AG10803 (cell line): ENCODE measurements around the gene TCAIM.
"Not testable (repeated sequence)": the region's sequence is repeated elsewhere in the genome, so short reads cannot be mapped to it uniquely, and the experiment has no call there.

Experiments used
- DNase-seq: peaks from one replicate; pipeline ENCODE4 v3.0.0; 2010; ENCODE audit warnings: low read depth
- H3K4me3 ChIP-seq: 2 replicates; pipeline ENCODE4 v1.5.1; 2011; ENCODE audit warnings: mild to moderate bottlenecking, low read length, control low read depth
- TF ChIP-seq, protein P1 (sequence below): conservative IDR thresholded peaks from 2 replicates; pipeline ENCODE4 v1.5.1; 2011; ENCODE audit warnings: mild to moderate bottlenecking, low read length, control low read depth, inconsistent platforms

Gene TCAIM

DNA sequence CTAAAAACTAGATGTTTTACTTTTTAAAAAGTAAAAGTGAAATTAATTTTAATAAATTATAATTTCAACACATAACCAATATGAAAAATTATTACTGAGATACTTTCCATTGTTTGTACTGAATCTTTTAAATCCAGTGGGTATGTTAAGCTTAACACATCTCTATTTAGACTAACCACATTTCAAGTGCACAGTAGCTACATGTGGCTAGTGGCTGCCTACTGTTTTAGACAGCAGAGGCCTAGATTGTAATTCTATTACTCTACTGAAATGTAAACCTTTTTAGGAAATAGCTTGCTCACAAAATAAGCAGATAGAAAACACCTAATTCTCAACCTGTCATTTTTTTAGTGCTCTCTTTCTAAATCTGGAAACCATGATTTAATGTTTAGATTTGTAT is 4.9 kb downstream of the TCAIM start:
- DNase-seq, result no peak
- no peak overlapping the region for H3K4me3 ChIP-seq
- TF ChIP-seq, protein P1, sequence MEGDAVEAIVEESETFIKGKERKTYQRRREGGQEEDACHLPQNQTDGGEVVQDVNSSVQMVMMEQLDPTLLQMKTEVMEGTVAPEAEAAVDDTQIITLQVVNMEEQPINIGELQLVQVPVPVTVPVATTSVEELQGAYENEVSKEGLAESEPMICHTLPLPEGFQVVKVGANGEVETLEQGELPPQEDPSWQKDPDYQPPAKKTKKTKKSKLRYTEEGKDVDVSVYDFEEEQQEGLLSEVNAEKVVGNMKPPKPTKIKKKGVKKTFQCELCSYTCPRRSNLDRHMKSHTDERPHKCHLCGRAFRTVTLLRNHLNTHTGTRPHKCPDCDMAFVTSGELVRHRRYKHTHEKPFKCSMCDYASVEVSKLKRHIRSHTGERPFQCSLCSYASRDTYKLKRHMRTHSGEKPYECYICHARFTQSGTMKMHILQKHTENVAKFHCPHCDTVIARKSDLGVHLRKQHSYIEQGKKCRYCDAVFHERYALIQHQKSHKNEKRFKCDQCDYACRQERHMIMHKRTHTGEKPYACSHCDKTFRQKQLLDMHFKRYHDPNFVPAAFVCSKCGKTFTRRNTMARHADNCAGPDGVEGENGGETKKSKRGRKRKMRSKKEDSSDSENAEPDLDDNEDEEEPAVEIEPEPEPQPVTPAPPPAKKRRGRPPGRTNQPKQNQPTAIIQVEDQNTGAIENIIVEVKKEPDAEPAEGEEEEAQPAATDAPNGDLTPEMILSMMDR, result no peak

DNA sequence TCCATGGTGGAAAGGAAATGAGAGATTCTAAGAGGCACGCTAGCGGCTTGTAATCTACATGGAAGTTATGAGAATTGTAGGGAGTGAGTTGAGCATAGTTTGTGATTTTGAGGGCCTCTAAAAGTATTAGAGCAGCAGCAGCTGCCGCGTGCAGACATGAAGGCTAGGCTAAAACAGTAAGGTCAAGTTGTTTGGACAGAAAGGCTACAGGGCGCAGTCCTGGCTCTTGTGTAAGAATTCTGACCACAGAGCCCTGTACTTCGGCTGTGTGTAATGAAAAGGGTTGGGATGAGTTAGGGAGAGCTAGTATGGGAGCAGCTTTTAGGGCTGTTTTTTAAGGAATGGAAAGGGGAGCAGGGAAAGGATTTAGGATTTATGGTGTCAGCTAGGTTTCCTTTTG is 8.0 kb downstream of the TCAIM start:
- not testable (repeated sequence) for DNase-seq, H3K4me3 ChIP-seq

DNA sequence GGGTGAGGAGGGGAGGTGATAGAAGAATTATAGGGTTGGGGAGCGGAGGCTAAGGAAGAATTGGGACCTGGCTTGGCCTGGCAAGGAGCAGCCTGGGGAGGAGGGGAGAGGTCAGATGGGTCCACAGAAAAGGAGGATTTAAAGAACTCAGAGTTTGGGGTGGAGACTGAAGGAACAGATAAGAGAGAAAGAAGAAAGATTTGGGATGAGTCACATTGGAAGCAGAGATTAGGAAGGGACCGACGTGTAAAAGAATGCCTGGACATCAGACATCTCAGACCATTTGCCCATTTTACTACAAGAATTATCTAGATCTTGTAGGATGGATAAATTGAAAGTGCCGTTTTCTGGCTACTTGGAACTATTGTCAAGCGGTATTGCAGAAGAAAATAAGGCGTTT is 10.4 kb downstream of the TCAIM start:
- TF ChIP-seq, protein P1, result no peak
- DNase-seq, result no peak
- H3K4me3 ChIP-seq, result no peak overlapping the region

DNA sequence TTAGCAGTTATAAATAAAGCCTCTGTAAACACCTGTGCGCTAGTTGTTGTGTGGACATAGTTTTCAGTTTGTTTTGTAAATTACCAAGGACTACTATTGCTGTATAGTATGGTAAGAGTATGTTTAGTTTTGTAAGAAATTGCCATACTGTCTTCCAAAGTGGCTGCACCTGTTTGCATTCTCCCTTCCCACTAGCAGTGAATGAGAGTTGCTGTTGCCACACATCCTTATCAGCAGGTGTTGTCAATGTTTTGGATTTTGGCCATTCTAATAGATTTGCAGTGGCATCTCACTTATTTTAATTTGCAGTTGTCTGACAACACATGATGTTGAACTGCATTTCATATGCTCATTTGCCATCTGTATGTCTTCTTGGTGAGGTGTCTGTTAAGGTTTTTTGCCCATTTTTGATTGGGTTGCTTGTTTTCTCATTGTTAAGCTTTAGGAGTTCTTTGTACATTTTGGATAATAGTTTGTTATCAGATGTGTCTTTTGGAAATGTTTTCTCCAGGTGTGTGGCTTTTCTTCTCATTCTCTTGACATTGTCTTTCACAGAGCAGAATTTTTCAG is 14.9 kb downstream of the TCAIM start:
- TF ChIP-seq, protein P1, result no peak
- H3K4me3 ChIP-seq, result no peak overlapping the region

DNA sequence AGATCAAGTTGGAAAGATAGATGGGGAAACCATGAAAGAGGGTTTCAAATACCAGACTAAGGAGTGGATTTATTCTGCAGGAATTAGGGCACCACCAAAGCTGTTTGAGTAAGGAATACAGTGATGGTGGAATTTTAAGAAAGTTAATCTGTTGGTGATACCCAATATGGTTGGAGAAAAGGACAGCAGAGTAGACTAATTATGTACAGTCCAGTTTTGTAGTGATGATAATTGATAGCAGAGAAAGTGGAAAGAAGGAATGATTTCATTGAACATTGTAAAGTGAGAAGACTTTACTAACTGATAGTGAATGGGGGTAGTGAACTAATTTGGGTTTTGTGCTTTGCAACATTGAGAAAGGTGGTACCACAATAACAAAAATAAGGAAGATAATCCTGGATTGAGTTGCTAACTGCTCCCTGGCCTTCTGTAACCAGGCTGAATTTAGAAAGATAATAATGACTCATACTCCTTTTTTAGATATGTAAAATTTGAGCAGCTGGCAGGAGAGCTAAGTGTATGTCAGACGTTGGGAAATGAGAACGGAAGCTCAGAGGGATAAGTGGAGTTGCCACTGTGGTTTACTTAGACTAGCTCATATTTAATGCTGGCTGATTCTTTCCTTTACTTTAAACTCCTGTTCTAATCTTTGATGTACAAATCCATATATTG is 16.9 kb downstream of the TCAIM start:
- peak; percentile 82 for DNase-seq
- TF ChIP-seq, protein P1, result no peak
- no peak overlapping the region for H3K4me3 ChIP-seq

More for the DNA sequence above, 14.9 kb downstream of the TCAIM start:
- no peak for DNase-seq

DNA sequence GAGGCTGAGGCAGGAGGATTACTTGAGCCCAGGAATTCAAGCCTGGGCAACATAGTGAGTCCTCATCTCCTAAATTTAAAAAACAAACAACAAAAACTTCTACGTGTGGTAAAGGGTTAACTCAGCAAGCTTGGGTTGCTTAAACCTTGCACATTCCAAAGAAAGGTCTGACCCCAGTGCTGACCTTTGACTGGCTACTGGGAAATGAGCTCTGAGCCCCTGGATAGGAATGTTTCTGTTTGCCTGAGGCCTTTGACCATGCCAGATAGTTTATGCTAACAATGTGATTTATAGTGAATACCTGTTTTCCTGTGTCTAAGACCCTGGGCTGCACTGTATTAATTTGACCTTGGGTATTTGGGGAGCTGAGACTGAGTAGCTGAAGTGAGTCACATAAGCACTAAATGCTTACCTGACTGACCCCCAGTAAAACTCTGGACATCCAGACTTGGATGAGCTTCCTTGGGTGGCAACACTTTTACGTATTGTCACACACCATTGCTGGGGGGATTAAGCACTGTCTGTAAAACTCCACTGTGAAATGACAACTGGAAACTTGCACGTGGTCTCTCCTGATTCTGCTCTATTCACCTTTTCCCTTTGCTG is 20.7 kb downstream of the TCAIM start:
- DNase-seq, result no peak
- no peak overlapping the region for H3K4me3 ChIP-seq
- TF ChIP-seq, protein P1, result no peak

DNA sequence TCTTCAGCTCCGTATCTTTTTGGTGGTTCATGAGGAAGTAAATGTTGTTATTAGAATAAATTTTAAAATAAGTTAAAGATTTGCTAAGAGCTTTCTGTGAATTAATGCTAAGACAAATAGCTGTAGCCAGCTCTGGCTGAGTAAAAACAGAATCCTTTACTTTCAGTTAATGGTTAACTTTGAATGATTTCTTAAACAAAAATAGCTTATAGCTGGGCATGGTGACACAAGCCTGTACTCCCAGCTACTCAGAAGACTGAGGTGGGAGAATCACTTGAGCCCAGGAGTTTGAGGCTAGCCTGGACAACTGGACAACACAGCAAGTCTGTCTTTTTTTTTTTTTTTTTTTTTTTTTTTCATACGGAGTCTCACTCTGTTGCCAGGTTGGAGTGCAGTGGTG is 25.0 kb downstream of the TCAIM start:
- DNase-seq, result no peak
- TF ChIP-seq, protein P1, result no peak
- H3K4me3 ChIP-seq, result no peak overlapping the region
